Activated CD8-positive, alpha-beta T cell treated with anti-CD3 and anti-CD28 coated beads for 36 hours (primary cell): ENCODE measurements around the gene GGT6. TPM values are rescaled to one million over a fixed set of nuclear protein-coding genes. Genes with fewer than 3 reads are reported as not detected.

Experiments used
- ATAC-seq: fragments of 200-7000 bp; cut with Tn5 transposase; one replicate; pipeline ENCODE4 v1.10.0; 2021; ENCODE audit warnings: mild to moderate bottlenecking, moderate library complexity
- CTCF ChIA-PET: fragments of 350-600 bp; sonication (Branson Sonifier 250); formaldehyde crosslinking; loops from one replicate; lab custom pipeline; 2021; ENCODE audit warnings: antibody characterized with exemption; lab: Charles Lee
- POLR2A ChIA-PET: fragments of 350-600 bp; sonication (Branson Sonifier 250); formaldehyde crosslinking; loops from one replicate; lab custom pipeline; 2021; ENCODE audit warnings: antibody characterized with exemption; lab: Charles Lee
- DNase-seq: peaks from one replicate; pipeline ENCODE4 v3.0.0-alpha.2; 2020
- H3K27ac Mint-ChIP-seq: one replicate; pipeline ENCODE4 v1.8.0; 2021; ENCODE audit warnings: mild to moderate bottlenecking, mixed read lengths
- H3K27me3 Mint-ChIP-seq: one replicate; pipeline ENCODE4 v1.8.0; 2021; ENCODE audit warnings: mixed read lengths
- H3K36me3 Mint-ChIP-seq: one replicate; pipeline ENCODE4 v1.8.0; 2021; ENCODE audit warnings: low read depth, mixed read lengths
- H3K4me1 Mint-ChIP-seq: one replicate; pipeline ENCODE4 v1.8.0; 2021; ENCODE audit warnings: low read depth, mixed read lengths
- H3K4me3 Mint-ChIP-seq: one replicate; pipeline ENCODE4 v1.8.0; 2021; ENCODE audit warnings: mild to moderate bottlenecking, moderate library complexity, mixed read lengths
- H3K9me3 Mint-ChIP-seq: one replicate; pipeline ENCODE4 v1.8.0; 2021; ENCODE audit warnings: mixed read lengths
- CTCF ChIP-seq: fragments of 200-600 bp; IDR thresholded peaks from one replicate; pipeline ENCODE4 v1.8.0; 2022; ENCODE audit warnings: antibody characterized with exemption, mild to moderate bottlenecking
- intact Hi-C: fragments of 100-400 bp; cut with micrococcal nuclease; formaldehyde crosslinking; loops from one replicate; pipeline ENCODE4 v1.10.0; 2022
- total RNA-seq, 2 experiments: library from RNA; stranded (reverse); gene quantifications; one replicate each; pipeline ENCODE4 v1.2.3, GENCODE V29; 2021

GGT6 gene
- total RNA-seq, 2 experiments from 2014 or later, result not detected

GRCh38 chr17:4530799-4531730, 29.3 kb downstream of the GGT6 start:
- ChIA-PET POLR2A (no interaction called here), CTCF (no interaction called here)
- Mint-ChIP-seq H3K27ac (no peak overlapping the region), H3K27me3 (peaks cover 1% of the 10 kb centered on the region), H3K4me1 (peaks cover 2% of the 10 kb centered on the region), H3K36me3 (no peaks in the 10 kb centered on the region), H3K9me3 (no peaks in the 10 kb centered on the region), H3K4me3 (no peak overlapping the region)
- DNase-seq, result no peak
- no peak for TF ChIP-seq CTCF
- ATAC-seq, result no peak
- intact Hi-C loops, result loop anchor here (10.0 kb wide), 1 partner anchor 106 kb away; no protein-coding TSS in a partner anchor

GRCh38 chr17:4529533-4530152, 30.7 kb downstream of the GGT6 start:
- no peak for TF ChIP-seq CTCF
- no peaks in the 10 kb centered on the region for H3K36me3 Mint-ChIP-seq
- POLR2A ChIA-PET, result interaction anchor here (1.8 kb wide), 1 partner anchor 25 kb away, joined by 4 read pairs; no protein-coding TSS in a partner anchor
- DNase-seq (no peak), ATAC-seq (no peak)
- no peak overlapping the region for H3K4me3 Mint-ChIP-seq
- no peaks in the 10 kb centered on the region for H3K9me3 Mint-ChIP-seq
- H3K27me3 Mint-ChIP-seq, result peaks cover 1% of the 10 kb centered on the region
- CTCF ChIA-PET, result no interaction called here
- peaks cover 2% of the 10 kb centered on the region for H3K4me1 Mint-ChIP-seq
- H3K27ac Mint-ChIP-seq, result no peak overlapping the region
- intact Hi-C loops, result loop anchor here (10.0 kb wide), 1 partner anchor 105 kb away; no protein-coding TSS in a partner anchor

GRCh38 chr17:4527566-4528125, 32.7 kb downstream of the GGT6 start:
- ATAC-seq (no peak), DNase-seq (no peak)
- Mint-ChIP-seq H3K4me1 (no peaks in the 10 kb centered on the region), H3K27ac (no peak overlapping the region), H3K9me3 (no peaks in the 10 kb centered on the region), H3K4me3 (no peak overlapping the region), H3K36me3 (no peaks in the 10 kb centered on the region), H3K27me3 (peaks cover 1% of the 10 kb centered on the region)
- ChIA-PET POLR2A (interaction anchor here (1.6 kb wide), 1 partner anchor 10 kb away, joined by 5 read pairs; no protein-coding TSS in a partner anchor), CTCF (interaction anchor here (0.8 kb wide), 1 partner anchor 40 kb away, joined by 3 read pairs; no protein-coding TSS in a partner anchor)
- no peak for TF ChIP-seq CTCF
- intact Hi-C loops, result no loop called here

- intact Hi-C loops, result no loop called here
- Mint-ChIP-seq H3K27me3 (peaks cover 1% of the 10 kb centered on the region), H3K9me3 (no peaks in the 10 kb centered on the region), H3K27ac (no peak overlapping the region), H3K4me1 (no peaks in the 10 kb centered on the region), H3K36me3 (no peaks in the 10 kb centered on the region), H3K4me3 (no peak overlapping the region)
- no peak for DNase-seq
- no peak for TF ChIP-seq CTCF
- ATAC-seq, result no peak
- CTCF ChIA-PET, result interaction anchor here (0.8 kb wide), 1 partner anchor 40 kb away, joined by 3 read pairs; no protein-coding TSS in a partner anchor
- POLR2A ChIA-PET, result interaction anchor here (1.6 kb wide), 1 partner anchor 10 kb away, joined by 5 read pairs; no protein-coding TSS in a partner anchor
Measured at GRCh38 chr17:4527134-4527533, 33.2 kb downstream of the GGT6 start.
